ENCODE data around the gene UNC79.

Gene UNC79

DNA sequence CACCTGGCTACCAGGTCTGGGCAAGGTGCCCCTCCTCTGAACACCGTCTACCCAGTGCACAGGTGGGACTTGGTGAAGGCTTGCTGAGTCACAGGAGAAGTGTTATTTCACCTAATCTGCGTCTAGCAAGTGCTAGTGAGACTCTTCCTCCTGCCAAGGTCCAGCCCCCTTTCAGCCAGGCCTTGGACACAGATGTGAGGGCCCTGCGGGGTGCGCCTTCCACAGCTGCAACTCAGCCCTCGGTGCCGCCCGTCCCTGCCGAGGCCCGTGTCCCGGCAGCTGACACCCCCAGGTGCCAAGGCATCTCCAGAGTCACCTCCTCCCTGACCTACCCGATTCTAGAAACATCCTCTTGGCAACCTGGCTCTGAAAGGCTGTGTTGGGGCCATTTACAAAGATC, 302.5 kb downstream of the UNC79 start:
- DNase-seq (ENCODE audit: low read depth) = no peak
- TF ChIP-seq, protein P1, sequence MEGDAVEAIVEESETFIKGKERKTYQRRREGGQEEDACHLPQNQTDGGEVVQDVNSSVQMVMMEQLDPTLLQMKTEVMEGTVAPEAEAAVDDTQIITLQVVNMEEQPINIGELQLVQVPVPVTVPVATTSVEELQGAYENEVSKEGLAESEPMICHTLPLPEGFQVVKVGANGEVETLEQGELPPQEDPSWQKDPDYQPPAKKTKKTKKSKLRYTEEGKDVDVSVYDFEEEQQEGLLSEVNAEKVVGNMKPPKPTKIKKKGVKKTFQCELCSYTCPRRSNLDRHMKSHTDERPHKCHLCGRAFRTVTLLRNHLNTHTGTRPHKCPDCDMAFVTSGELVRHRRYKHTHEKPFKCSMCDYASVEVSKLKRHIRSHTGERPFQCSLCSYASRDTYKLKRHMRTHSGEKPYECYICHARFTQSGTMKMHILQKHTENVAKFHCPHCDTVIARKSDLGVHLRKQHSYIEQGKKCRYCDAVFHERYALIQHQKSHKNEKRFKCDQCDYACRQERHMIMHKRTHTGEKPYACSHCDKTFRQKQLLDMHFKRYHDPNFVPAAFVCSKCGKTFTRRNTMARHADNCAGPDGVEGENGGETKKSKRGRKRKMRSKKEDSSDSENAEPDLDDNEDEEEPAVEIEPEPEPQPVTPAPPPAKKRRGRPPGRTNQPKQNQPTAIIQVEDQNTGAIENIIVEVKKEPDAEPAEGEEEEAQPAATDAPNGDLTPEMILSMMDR (IDR thresholded peaks at IDR 0.05; ENCODE audit: control insufficient read depth, extremely low read depth, insufficient read depth) = no peak
- H3K4me3 ChIP-seq (ENCODE audit: low read depth, low read length) = no peak overlapping the region

DNA sequence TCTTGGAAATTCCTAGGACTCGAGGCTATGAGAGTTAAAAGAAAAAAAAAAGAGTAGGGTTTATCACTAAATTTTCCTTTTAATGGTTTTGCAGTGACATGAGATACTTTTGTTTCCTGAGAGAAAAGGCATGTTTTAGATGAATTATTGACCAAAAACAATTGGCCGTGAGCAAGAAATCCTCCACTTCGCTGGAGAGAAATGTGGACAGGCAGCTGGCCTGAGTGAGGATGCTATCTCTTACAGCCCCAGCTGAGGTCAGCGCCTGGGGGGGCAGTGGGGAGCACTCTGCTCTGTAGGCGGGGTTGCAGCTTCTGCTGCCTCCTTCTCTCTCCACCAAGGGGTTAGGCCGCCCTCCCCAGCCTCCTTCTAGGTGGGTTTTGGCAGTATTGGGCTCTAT, 302.9 kb downstream of the UNC79 start:
- TF ChIP-seq, protein P1 (IDR thresholded peaks at IDR 0.05; ENCODE audit: control insufficient read depth, extremely low read depth, insufficient read depth) = no peak
- DNase-seq (ENCODE audit: low read depth) = no peak
- H3K4me3 ChIP-seq (ENCODE audit: low read depth, low read length) = no peak overlapping the region

DNA sequence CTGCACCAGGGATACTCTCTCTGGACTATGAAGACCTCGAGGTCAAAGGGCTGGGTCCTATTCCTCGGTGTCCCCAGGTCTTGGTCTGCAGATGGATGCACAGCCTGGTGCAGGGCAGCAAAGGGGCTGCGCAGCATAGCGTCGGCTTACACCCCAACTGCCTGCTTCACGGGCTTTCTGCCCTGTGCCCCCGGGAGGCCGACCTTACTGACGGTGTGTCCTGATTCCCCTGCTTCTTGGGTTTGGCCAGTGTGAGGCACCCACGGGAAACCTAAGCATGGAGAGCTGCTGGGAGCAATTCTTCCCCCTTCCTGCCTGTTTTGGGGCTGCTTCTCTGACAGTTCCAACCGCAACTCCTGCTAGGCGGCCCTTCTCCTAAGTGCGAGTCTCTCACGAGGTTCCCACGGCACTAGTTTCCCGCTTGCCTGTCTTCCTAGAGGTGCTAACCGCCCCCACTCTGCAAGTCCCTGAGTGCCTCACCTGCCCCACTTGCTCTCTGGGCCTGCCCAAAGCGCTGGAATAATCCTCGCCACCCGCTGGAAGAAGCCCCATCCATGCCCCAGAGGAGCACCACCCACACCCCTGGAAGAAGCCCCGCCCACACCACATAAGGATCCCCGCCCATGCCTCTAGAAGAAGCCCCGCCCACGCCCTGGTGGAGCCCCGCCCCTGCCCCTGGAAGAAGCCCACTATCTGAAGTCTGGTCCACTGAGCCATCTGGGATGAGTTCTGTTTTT, 303.5 kb downstream of the UNC79 start:
- H3K4me3 ChIP-seq (ENCODE audit: low read depth, low read length) = no peak overlapping the region
- DNase-seq (ENCODE audit: low read depth) = no peak
- TF ChIP-seq, protein P1 (IDR thresholded peaks at IDR 0.05; ENCODE audit: control insufficient read depth, extremely low read depth, insufficient read depth) = no peak

DNA sequence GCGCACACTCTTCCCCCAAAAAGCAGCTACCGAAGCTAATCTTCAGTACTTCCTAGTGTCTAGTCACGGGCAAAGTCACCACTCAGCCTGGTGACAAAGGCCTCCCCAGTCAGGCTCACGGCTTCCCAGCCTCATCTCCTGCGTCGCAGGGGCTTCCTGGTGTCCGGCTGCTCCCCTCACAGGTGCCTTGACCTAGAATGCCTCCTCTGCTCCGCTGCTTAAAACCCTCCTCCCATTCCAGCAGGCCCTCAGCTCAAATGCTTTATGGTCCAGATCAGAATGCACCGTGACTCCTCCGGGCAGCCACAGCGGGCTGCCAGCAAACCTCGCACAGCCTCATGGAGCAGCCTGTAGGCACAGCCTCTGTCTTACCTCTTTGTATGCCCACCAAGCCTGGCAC, 304.5 kb downstream of the UNC79 start:
- TF ChIP-seq, protein P1 (IDR thresholded peaks at IDR 0.05; ENCODE audit: control insufficient read depth, extremely low read depth, insufficient read depth) = no peak
- no peak for DNase-seq (ENCODE audit: low read depth)

DNA sequence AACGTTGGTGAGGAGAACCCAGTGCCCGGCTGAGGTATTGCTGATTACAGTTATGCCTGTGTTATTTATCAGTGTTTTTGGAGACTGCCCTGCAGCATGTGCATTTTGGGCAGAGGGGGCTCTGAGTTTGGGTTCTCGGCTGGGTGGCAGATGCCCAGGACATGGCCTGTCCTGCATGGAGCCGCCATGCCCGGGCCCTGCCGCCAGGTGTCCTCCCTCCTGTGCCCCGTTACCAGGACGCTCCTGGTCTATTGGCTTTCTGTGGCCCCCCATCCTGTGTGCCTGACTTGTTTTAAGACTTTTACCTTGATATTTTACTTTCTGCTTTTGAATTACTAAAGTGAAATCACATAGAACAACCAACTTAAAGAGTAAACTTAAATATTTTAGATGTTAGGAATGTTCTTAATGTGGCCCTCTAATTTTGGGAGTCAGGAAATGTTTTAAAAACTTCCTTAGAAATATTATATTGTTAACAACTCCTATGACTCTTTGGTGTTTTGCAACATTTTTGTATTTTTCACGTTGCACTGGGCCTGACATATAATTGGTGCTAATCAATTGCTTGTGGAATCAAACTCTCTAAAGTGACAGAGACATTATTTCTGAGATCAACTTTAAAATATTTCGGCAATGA, 305.8 kb downstream of the UNC79 start:
- no peak for DNase-seq (ENCODE audit: low read depth)
- TF ChIP-seq, protein P1 (IDR thresholded peaks at IDR 0.05; ENCODE audit: control insufficient read depth, extremely low read depth, insufficient read depth) = peak; percentile 74
- H3K4me3 ChIP-seq (ENCODE audit: low read depth, low read length) = no peak overlapping the region

More for the DNA sequence above, 304.5 kb downstream of the UNC79 start:
- H3K4me3 ChIP-seq (ENCODE audit: low read depth, low read length) = no peak overlapping the region

DNA sequence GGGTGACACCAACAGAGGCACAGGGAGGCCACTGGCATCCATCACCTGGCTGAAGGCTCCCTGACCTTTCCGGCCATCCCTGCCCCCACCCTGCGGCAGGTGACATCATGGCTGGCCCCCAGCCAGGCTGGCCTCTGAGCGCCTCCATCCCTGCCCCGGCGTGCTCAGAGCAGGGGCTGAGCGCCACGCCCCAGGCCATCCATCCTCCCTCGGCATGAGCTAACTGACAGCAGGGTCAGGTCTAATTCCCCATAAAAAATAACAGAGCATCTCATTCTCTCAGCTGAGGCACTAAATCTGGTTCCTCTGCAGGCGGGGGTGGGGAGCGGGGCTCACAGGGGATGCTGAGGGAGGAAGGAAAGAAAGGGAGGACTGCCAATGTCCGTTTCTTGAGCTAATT, 306.9 kb downstream of the UNC79 start:
- TF ChIP-seq, protein P1 (IDR thresholded peaks at IDR 0.05; ENCODE audit: control insufficient read depth, extremely low read depth, insufficient read depth) = no peak
- no peak for DNase-seq (ENCODE audit: low read depth)
- H3K4me3 ChIP-seq (ENCODE audit: low read depth, low read length) = no peak overlapping the region
